ENCODE results near the gene SPATA20.

The SPATA20 gene

GRCh38 chr17:50519141-50519834 lies 27.7 kb upstream of the SPATA20 start:
- no peak for DNase-seq (ENCODE audit: low read depth in 3 of 3)

GRCh38 chr17:50520483-50520882 lies 26.5 kb upstream of the SPATA20 start:
- DNase-seq (ENCODE audit: low read depth in 3 of 3) = no peak

- DNase-seq (ENCODE audit: low read depth in 3 of 3) = no peak
Measured at GRCh38 chr17:50521514-50521913, 25.5 kb upstream of the SPATA20 start.

GRCh38 chr17:50522766-50523165 lies 24.2 kb upstream of the SPATA20 start:
- no peak for DNase-seq (ENCODE audit: low read depth in 3 of 3)

- DNase-seq (ENCODE audit: low read depth in 3 of 3) = no peak
Measured at GRCh38 chr17:50523208-50523607, 23.8 kb upstream of the SPATA20 start.

GRCh38 chr17:50524838-50525237 lies 22.1 kb upstream of the SPATA20 start:
- DNase-seq (ENCODE audit: low read depth in 3 of 3) = no peak

- DNase-seq (ENCODE audit: low read depth in 3 of 3) = no peak
Measured at GRCh38 chr17:50527155-50527762, 19.7 kb upstream of the SPATA20 start.

GRCh38 chr17:50527949-50528474 lies 19.0 kb upstream of the SPATA20 start:
- DNase-seq (ENCODE audit: low read depth in 3 of 3) = no peak

- DNase-seq (ENCODE audit: low read depth in 3 of 3) = no peak
Measured at GRCh38 chr17:50529849-50530248, 17.1 kb upstream of the SPATA20 start.

GRCh38 chr17:50531428-50532025 lies 15.4 kb upstream of the SPATA20 start:
- no peak for DNase-seq (ENCODE audit: low read depth in 3 of 3)

- no peak for DNase-seq (ENCODE audit: low read depth in 3 of 3)
Measured at GRCh38 chr17:50532452-50533024, 14.4 kb upstream of the SPATA20 start, which contains the start of gene EPN3. EPN3 (plus strand) TSS chr17:50532735; CDS start chr17:50536557, 3,822 bp downstream.

- no peak for DNase-seq (ENCODE audit: low read depth in 3 of 3)
Measured at GRCh38 chr17:50533185-50533584, 13.8 kb upstream of the SPATA20 start.

- no peak for DNase-seq (ENCODE audit: low read depth in 3 of 3)
Measured at GRCh38 chr17:50533720-50534148, 13.2 kb upstream of the SPATA20 start.

GRCh38 chr17:50534222-50534978 lies 12.6 kb upstream of the SPATA20 start:
- DNase-seq (ENCODE audit: low read depth in 3 of 3) = no peak

GRCh38 chr17:50534979-50535326 lies 12.0 kb upstream of the SPATA20 start:
- DNase-seq (ENCODE audit: low read depth in 3 of 3) = no peak

GRCh38 chr17:50535407-50535806 lies 11.6 kb upstream of the SPATA20 start:
- DNase-seq (ENCODE audit: low read depth in 3 of 3) = no peak

GRCh38 chr17:50536683-50537646 lies 10.0 kb upstream of the SPATA20 start:
- no peak for DNase-seq (ENCODE audit: low read depth in 3 of 3)

- DNase-seq (ENCODE audit: low read depth in 3 of 3) = no peak
Measured at GRCh38 chr17:50537721-50538548, 9.0 kb upstream of the SPATA20 start.

GRCh38 chr17:50538549-50539410 lies 8.2 kb upstream of the SPATA20 start:
- DNase-seq (ENCODE audit: low read depth in 3 of 3) = no peak

Measured in stimulated activated CD4-positive, alpha-beta T cell treated with anti-CD3 and anti-CD28 coated beads, TNF-alpha, amount 100 ng/mL, for 4 hours (primary cell).